Spleen (tissue), 11 donors: Measurements from ENCODE around the gene DIO3. TPM values are rescaled to one million over a fixed set of nuclear protein-coding genes. Genes with fewer than 3 reads are reported as not detected.

Experiments used
- DNase-seq: peaks from one replicate; pipeline ENCODE4 v3.0.0-alpha.2; 2020
- H3K27ac ChIP-seq, 8 donors: fragments of 200-600 bp; sonication (generic) in 7 of 8; 1 replicate in 4 of 8; 2 replicates in 4 of 8; pipeline versions ENCODE4 v1.5.0 to v1.8.0; 2016 to 2021; ENCODE audit warnings: inconsistent platforms in 4 of 8, mild to moderate bottlenecking in 4 of 8, moderate library complexity in 1 of 8
- H3K27me3 ChIP-seq, 7 donors: fragments of 200-600 bp; sonication (generic) in 6 of 7; replicated peaks in 1 of 7; 1 replicate in 4 of 7; 2 replicates in 3 of 7; pipeline versions ENCODE4 v1.5.0 to v1.8.0; 2016 to 2021; ENCODE audit warnings: inconsistent platforms in 3 of 7, mild to moderate bottlenecking in 1 of 7
- H3K36me3 ChIP-seq, 6 donors: fragments of 200-600 bp; sonication (generic) in 5 of 6; 1 replicate in 4 of 6; 2 replicates in 2 of 6; pipeline versions ENCODE4 v1.5.0 to v1.8.0; 2016 to 2021; ENCODE audit warnings: inconsistent platforms in 2 of 6
- H3K4me1 ChIP-seq, 6 donors: fragments of 200-600 bp; sonication (generic) in 5 of 6; 1 replicate in 3 of 6; 2 replicates in 3 of 6; pipeline versions ENCODE4 v1.5.0 to v1.8.0; 2016 to 2021; ENCODE audit warnings: inconsistent platforms in 3 of 6
- H3K4me3 ChIP-seq, 8 donors: fragments of 200-600 bp; sonication (generic) in 7 of 8; 1 replicate in 4 of 8; 2 replicates in 4 of 8; pipeline versions ENCODE4 v1.5.0 to v1.8.0; 2016 to 2021; ENCODE audit warnings: inconsistent platforms in 4 of 8, mild to moderate bottlenecking in 4 of 8, moderate library complexity in 2 of 8
- H3K9me3 ChIP-seq, 8 donors: fragments of 200-600 bp; sonication (generic) in 7 of 8; 1 replicate in 4 of 8; 2 replicates in 4 of 8; pipeline versions ENCODE4 v1.5.0 to v1.8.0; 2016 to 2021; ENCODE audit warnings: inconsistent platforms in 4 of 8
- CTCF ChIP-seq, 11 experiments: fragments of 200-600 bp in 7 of 11; fragments of 450-650 bp in 4 of 11; sonication (generic) in 4 of 11; IDR thresholded peaks in 8 of 11; conservative IDR thresholded peaks in 3 of 11; 1 replicate in 7 of 11; 2 replicates in 4 of 11; pipeline versions ENCODE4 v1.4.0 to v1.8.0; 2016 to 2021; ENCODE audit warnings: antibody characterized with exemption in 11 of 11, inconsistent platforms in 4 of 11, mild to moderate bottlenecking in 1 of 11
- POLR2A ChIP-seq, 3 donors: fragments of 450-650 bp; IDR thresholded peaks; one replicate each; pipeline ENCODE4 v1.5.1; 2017; ENCODE audit warnings: antibody characterized with exemption in 3 of 3, mild to moderate bottlenecking in 1 of 3
- POLR2AphosphoS5 ChIP-seq, 3 donors: sonication (generic); formaldehyde crosslinking; IDR thresholded peaks; one replicate each; pipeline ENCODE4 v1.5.1; 2017; ENCODE audit warnings: antibody characterized with exemption in 3 of 3
- WGBS, 5 donors: extraction: QIAGEN DNeasy Blood & Tissue Kit in 3 of 5; methylation state at CpG; one replicate each; pipeline versions ENCODE4 v1.1.5 to v1.1.7; 2013 to 2018; 5-methylcytosine and 5-hydroxymethylcytosine counted together
- intact Hi-C: fragments of 100-400 bp; cut with DNase I; formaldehyde crosslinking; loops from one replicate; pipeline ENCODE4 v1.15.0; 2023; ENCODE audit warnings: low total_unique reads
- polyA plus RNA-seq, 3 donors: library from polyadenylated mRNA; stranded (reverse); fragments of 200-250 nt; gene quantifications; one replicate each; pipeline ENCODE4 v1.2.1, GENCODE V29; 2013
- total RNA-seq, 7 donors: library from RNA; depleted of rRNA in 3 of 7; stranded (reverse); fragments of >200 nt in 3 of 7; fragmentation: NEBNext Ultra II Directional in 4 of 7; extraction: Animal tissue kit (Norgen Biotek cat#: 25700) in 4 of 7; gene quantifications; one replicate each; pipeline versions ENCODE4 v1.1.0 to v1.2.1, GENCODE V29; 2016 to 2021
- donor health status: healthy with polysubstance abuse.
- donor health status: DM: no; HTN: no; CAD: no; lungs with moderate emphysema.
- donor health status: DM: no; HTN: no; CAD: no.
- donor health status: Bipolar disorder and iron deficiency.
- donor health status: healthy.
- donor health status: DM: no; HTN: no; CAD: no.
- donor health status: DM: yes; HTN: yes; CAD: no.

DIO3 gene
- total and polyA plus RNA-seq, 10 donors = 0.04 to 1.3 (median 0.37) TPM; not detected in 2

GRCh38 chr14:101556131-101556530 is 5.2 kb upstream of the DIO3 start:
- intact Hi-C loops = no loop called here
- WGBS, 5 donors = 84 to 98% (median 88%) methylated on average over 10 of the region's 10 CpGs

GRCh38 chr14:101556566-101557320 is 4.6 kb upstream of the DIO3 start:
- Histone ChIP-seq H3K4me3 (no peak overlapping the region), H3K9me3 (peaks cover 0 to 12% (median 7%) of the 10 kb centered on the region in 8 donors), H3K27ac (no peak overlapping the region), H3K27me3 (peaks cover 3 to 73% (median 31%) of the 10 kb centered on the region in 7 donors), H3K36me3 (peaks cover 0 to 6% (median 0%) of the 10 kb centered on the region in 6 donors), H3K4me1 (peaks cover 0 to 12% (median 5%) of the 10 kb centered on the region in 6 donors)
- DNase-seq = peak; percentile 50
- TF ChIP-seq POLR2AphosphoS5 (IDR thresholded peaks at IDR 0.05) (no peak), CTCF (IDR thresholded peaks at IDR 0.05 in 8 of 11, conservative IDR thresholded peaks at IDR 0.05 in 3 of 11) (no peak), POLR2A (IDR thresholded peaks at IDR 0.05) (no peak)
- WGBS, 5 donors = 78 to 85% (median 82%) methylated on average over 8 to 13 of the region's 13 CpGs
- intact Hi-C loops = no loop called here

More at GRCh38 chr14:101556131-101556530, 5.2 kb upstream of the DIO3 start:
- DNase-seq = no peak
- H3K36me3 ChIP-seq = peaks cover 0 to 1% (median 0%) of the 10 kb centered on the region in 6 donors
- peaks cover 0 to 12% (median 5%) of the 10 kb centered on the region in 6 donors for H3K4me1 ChIP-seq
- H3K4me3 ChIP-seq = no peak overlapping the region
- TF ChIP-seq POLR2A (IDR thresholded peaks at IDR 0.05) = no peak
- no peak for TF ChIP-seq CTCF (IDR thresholded peaks at IDR 0.05 in 8 of 11, conservative IDR thresholded peaks at IDR 0.05 in 3 of 11)
- no peak for TF ChIP-seq POLR2AphosphoS5 (IDR thresholded peaks at IDR 0.05)
- no peak overlapping the region for H3K27ac ChIP-seq
- H3K9me3 ChIP-seq = peaks cover 0 to 6% (median under 1%) of the 10 kb centered on the region in 8 donors
- peaks cover 0 to 67% (median 25%) of the 10 kb centered on the region in 7 donors for H3K27me3 ChIP-seq

GRCh38 chr14:101557321-101557695 is 4.0 kb upstream of the DIO3 start:
- no peak for DNase-seq
- H3K36me3 ChIP-seq = peaks cover 0 to 8% (median 0%) of the 10 kb centered on the region in 6 donors
- 83 to 92% (median 90%) methylated on average over 7 of the region's 7 CpGs for WGBS, 5 donors
- H3K4me1 ChIP-seq = peaks cover 0 to 12% (median 5%) of the 10 kb centered on the region in 6 donors
- intact Hi-C loops = no loop called here
- TF ChIP-seq POLR2A (IDR thresholded peaks at IDR 0.05) (no peak), POLR2AphosphoS5 (IDR thresholded peaks at IDR 0.05) (no peak)
- no peak overlapping the region for H3K4me3 ChIP-seq
- H3K27me3 ChIP-seq = peaks cover 4 to 78% (median 37%) of the 10 kb centered on the region in 7 donors
- peaks cover 0 to 17% (median 12%) of the 10 kb centered on the region in 8 donors for H3K9me3 ChIP-seq
- no peak overlapping the region for H3K27ac ChIP-seq

- intact Hi-C loops = no loop called here
- Histone ChIP-seq H3K4me3 (no peak overlapping the region), H3K9me3 (peaks cover 0 to 25% (median 13%) of the 10 kb centered on the region in 8 donors), H3K4me1 (peaks cover 0 to 17% (median 6%) of the 10 kb centered on the region in 6 donors), H3K27ac (no peak overlapping the region), H3K27me3 (peaks cover 4 to 86% (median 43%) of the 10 kb centered on the region in 7 donors), H3K36me3 (peaks cover 0 to 8% (median 0%) of the 10 kb centered on the region in 6 donors)
- TF ChIP-seq POLR2A (IDR thresholded peaks at IDR 0.05) = no peak
- no peak for TF ChIP-seq POLR2AphosphoS5 (IDR thresholded peaks at IDR 0.05)
- TF ChIP-seq CTCF (IDR thresholded peaks at IDR 0.05 in 8 of 11, conservative IDR thresholded peaks at IDR 0.05 in 3 of 11) = no peak
- WGBS, 5 donors = 84 to 92% (median 86%) methylated on average over 5 to 11 of the region's 11 CpGs
- peak; percentile 61 for DNase-seq
Observed at GRCh38 chr14:101557811-101558738, 3.2 kb upstream of the DIO3 start.
